ENCODE measurements around the gene RPL18.
"Not testable (repeated sequence)": the region's sequence is repeated elsewhere in the genome, so short reads cannot be mapped to it uniquely, and the experiment has no call there.

Gene RPL18

GRCh38 chr19:48611872-48612271 is 7.1 kb downstream of the RPL18 start:
- DNase-seq: no peak

- DNase-seq: no peak
Observed at GRCh38 chr19:48609571-48610108, 9.3 kb downstream of the RPL18 start.

- DNase-seq: peak in 1 of 2 experiments; percentile 34
Observed at GRCh38 chr19:48608798-48609263, 10.1 kb downstream of the RPL18 start.

- no peak for DNase-seq
Observed at GRCh38 chr19:48607359-48607755, 11.6 kb downstream of the RPL18 start.

GRCh38 chr19:48606463-48607358 is 12.3 kb downstream of the RPL18 start, which contains the start of gene SPACA4:
TSS of gene SPACA4 (plus strand) at chr19:48606742. CDS start at chr19:48606979, 237 bp downstream.
- DNase-seq: no peak

GRCh38 chr19:48603850-48604249 is 15.1 kb downstream of the RPL18 start:
- DNase-seq: no peak

GRCh38 chr19:48603449-48603848 is 15.5 kb downstream of the RPL18 start:
- no peak for DNase-seq

- DNase-seq: no peak
Observed at GRCh38 chr19:48603001-48603400, 16.0 kb downstream of the RPL18 start.

- no peak for DNase-seq
Observed at GRCh38 chr19:48600679-48601417, 18.1 kb downstream of the RPL18 start.

GRCh38 chr19:48598996-48599700 is 19.8 kb downstream of the RPL18 start:
- DNase-seq: no peak

GRCh38 chr19:48596679-48597465 is 22.1 kb downstream of the RPL18 start:
- DNase-seq: no peak

GRCh38 chr19:48596237-48596636 is 22.7 kb downstream of the RPL18 start:
- DNase-seq: no peak

GRCh38 chr19:48595833-48596232 is 23.1 kb downstream of the RPL18 start:
- DNase-seq: no peak

GRCh38 chr19:48595171-48595570 is 23.8 kb downstream of the RPL18 start:
- DNase-seq: no peak

GRCh38 chr19:48591021-48591420 is 28.0 kb downstream of the RPL18 start:
- DNase-seq: no peak

GRCh38 chr19:48588670-48589401 is 30.1 kb downstream of the RPL18 start:
- DNase-seq: peak in 1 of 2 experiments; percentile 66

GRCh38 chr19:48587387-48587786 is 31.6 kb downstream of the RPL18 start:
- DNase-seq: no peak

- no peak for DNase-seq
Observed at GRCh38 chr19:48582168-48582567, 36.8 kb downstream of the RPL18 start.

- no peak for DNase-seq
Observed at GRCh38 chr19:48578891-48579290, 40.1 kb downstream of the RPL18 start.

GRCh38 chr19:48577908-48578307 is 41.1 kb downstream of the RPL18 start:
- not testable (repeated sequence) for DNase-seq

- DNase-seq: no peak
Observed at GRCh38 chr19:48575931-48576622, 42.9 kb downstream of the RPL18 start.

Measured in SW 1271 (cell line).